GM10266 (cell line): ENCODE measurements around the gene PLS1.

ENCODE experiments used
- DNase-seq: peaks from one replicate; pipeline ENCODE4 v3.0.0; 2012; ENCODE audit errors: extremely low spot score
- TF ChIP-seq, protein P1 (sequence below): IDR thresholded peaks from 2 replicates; pipeline ENCODE4 v1.5.1; 2012; ENCODE audit warnings: mild to moderate bottlenecking, low read depth; ENCODE audit not compliant: control insufficient read depth, insufficient read depth; ENCODE audit errors: missing control alignments

PLS1 gene

DNA sequence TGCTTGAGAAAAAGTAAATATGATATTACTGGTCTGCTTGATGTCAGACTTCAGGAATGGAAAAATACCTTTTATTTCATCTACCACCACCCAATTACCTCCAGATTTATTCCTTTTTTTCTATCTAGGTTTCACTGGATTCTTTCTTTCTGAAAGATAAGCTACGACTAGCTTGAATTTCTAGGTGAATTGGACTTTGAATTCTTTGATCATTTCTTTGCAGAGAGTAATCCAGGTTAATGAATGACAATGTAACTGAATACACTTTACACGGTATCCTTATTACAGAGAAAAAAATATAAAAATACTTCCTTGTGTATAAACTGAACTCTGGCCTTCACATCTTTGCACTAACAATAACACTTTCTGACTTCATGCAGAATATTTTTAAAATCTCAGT is 68.1 kb downstream of the PLS1 start:
- no peak for DNase-seq
- TF ChIP-seq, protein P1, sequence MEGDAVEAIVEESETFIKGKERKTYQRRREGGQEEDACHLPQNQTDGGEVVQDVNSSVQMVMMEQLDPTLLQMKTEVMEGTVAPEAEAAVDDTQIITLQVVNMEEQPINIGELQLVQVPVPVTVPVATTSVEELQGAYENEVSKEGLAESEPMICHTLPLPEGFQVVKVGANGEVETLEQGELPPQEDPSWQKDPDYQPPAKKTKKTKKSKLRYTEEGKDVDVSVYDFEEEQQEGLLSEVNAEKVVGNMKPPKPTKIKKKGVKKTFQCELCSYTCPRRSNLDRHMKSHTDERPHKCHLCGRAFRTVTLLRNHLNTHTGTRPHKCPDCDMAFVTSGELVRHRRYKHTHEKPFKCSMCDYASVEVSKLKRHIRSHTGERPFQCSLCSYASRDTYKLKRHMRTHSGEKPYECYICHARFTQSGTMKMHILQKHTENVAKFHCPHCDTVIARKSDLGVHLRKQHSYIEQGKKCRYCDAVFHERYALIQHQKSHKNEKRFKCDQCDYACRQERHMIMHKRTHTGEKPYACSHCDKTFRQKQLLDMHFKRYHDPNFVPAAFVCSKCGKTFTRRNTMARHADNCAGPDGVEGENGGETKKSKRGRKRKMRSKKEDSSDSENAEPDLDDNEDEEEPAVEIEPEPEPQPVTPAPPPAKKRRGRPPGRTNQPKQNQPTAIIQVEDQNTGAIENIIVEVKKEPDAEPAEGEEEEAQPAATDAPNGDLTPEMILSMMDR, result no peak

DNA sequence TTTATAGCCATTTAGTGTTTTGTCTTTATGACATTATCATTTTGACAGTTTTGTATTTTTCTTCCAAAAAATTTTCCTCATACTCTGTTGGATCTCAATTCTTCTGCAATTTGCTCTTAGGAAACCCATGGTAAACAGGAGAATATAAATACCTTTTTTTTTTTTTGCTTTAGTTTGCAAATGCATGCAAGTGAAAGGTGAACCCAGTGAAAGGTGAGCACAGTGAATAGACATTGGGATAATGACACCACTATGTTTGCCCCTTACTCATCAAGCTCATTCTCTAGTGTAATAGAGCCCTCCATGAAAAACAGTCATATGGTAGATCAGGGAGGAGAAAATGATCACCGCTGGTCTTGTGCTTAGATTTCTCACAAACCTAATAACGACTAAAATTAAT is 68.6 kb downstream of the PLS1 start:
- TF ChIP-seq, protein P1, result no peak
- no peak for DNase-seq

DNA sequence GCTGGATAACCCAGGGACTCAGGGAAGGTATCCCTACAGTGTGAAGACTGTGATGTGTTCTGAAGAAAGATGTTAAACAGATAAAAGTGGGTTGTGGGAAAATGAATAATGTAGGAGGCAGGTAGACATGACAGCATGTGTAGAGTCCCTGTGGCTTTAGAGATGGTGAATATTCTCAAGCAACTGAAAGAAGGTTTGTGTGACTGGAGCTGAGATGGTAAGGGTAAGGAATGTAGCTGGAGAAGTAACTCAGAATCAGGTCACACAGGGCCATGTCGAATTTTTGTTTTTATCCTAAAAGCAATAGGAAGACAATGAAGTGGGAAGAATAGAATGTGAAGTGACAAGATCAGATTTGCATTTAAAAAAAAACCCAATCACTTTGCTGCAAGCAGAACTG is 73.9 kb downstream of the PLS1 start:
- TF ChIP-seq, protein P1, result no peak
- DNase-seq, result no peak

DNA sequence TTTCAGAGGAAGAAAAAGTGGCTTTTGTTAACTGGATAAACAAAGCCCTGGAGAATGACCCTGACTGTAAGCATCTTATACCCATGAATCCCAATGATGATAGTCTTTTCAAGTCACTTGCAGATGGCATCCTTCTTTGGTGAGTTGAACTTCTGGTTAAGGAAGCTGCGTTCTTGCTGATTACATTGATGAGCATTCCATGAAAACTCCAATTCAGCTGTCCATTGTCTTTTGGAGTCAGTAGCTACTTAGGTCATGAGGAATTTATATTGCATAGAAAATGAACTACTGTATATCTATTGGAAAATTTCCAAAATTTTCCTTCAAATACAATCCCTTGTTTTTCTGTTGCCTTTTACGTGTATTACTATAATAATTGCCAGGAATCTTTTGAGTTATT is 80.0 kb downstream of the PLS1 start:
- DNase-seq, result no peak
- TF ChIP-seq, protein P1, result no peak

DNA sequence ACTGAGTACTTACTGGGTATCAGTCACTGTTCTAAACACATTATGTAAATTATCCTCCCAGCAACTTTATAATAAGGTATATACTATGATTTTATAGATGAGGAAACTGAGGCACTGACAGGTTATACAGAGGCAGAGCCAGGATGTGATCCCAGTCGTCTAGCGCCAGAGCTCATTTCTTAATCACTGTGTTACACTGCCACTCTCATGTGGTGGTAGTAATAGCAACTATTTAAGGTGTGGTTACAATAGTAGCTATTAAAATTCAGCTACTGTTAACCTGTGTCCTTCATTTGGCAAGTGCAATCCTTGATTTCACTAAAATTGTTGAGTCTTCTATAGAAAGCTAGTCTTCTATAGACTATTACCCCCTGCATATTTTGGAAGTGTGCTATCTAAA is 84.5 kb downstream of the PLS1 start:
- TF ChIP-seq, protein P1, result no peak

DNA sequence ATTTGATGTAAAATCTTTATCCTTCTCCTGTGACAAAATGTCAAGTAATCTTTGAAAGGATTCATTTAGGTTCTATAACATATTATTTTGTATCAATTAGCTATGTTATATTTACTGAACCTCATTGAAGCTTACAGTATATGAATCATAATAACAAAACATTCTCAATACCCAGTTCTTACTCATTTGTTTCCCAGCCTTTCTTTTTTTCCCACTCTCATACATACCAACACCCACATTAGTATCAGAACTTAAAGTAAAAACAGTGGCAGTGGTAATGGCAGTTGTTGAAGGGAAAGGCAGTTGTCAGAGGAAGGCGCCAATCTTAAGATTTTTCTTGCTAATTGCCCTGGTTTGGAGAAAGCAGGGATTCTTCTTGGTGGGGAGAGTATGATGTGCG is 94.4 kb downstream of the PLS1 start:
- no peak for DNase-seq
- TF ChIP-seq, protein P1, result no peak

More for the DNA sequence above, 84.5 kb downstream of the PLS1 start:
- no peak for DNase-seq

DNA sequence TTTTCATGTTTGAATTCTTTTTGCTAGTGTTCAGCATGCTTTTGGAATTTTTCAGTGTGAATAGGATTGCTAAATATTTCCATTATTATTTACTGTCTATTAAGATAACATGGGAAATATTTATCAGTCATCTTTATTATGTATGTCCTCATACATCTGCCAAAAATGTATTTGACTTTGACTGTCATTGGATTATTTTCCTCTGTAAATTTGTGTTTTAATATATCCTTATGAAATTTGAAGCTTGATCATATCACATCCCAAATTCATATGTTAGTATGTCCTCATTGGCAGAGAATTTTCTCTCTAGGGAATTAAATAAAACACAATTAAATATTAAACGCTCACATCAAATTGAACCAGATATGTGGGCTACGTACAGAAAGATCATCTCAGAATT is 95.3 kb downstream of the PLS1 start:
- TF ChIP-seq, protein P1, result no peak
- DNase-seq, result no peak
